Retina (tissue), 1 donor: ENCODE data around the gene GABBR2.

Source experiments
- DNase-seq: peaks from one replicate; pipeline ENCODE4 v3.0.0-alpha.2; 2016

GABBR2 gene

DNA sequence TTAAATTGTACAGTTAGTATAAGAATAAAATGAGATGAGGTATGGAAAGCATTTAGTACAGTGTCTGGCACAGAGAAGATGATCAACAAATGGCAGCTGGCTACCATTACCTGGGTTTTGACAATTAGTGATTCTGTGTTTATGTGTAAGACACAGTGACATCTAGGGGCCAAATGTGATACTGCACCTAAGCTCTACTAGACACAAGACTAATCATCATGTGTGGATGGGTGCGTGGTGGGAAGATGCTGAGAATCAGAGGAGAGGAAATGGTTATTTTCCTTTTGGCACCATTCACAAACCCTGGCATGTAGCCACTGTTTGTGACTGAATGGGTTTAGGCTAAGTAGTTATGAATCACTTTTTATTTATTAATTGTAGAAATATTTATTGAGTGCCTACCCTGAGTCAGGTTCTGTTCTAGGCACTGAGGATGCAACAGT is 343.5 kb downstream of the GABBR2 start:
- no peak for DNase-seq

DNA sequence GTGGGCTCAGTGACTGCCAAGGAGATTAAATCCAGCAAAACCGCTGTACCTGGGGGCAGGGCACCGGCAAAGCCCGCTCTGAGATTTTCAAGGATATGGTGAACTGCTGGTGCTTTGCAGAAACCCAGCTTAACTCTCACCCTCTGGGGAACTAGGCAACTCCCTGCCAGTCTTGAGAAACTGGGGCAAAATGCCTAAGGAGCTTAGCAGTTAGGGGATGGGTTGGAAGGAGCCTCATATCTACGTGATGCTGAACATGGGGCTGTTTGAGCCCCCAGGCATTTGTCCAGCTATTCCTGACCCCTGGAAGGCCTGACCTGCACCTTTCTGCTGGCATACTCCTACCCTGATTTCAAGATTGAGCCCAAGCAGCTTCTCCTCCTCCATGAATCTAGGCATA is 344.6 kb downstream of the GABBR2 start:
- no peak for DNase-seq

DNA sequence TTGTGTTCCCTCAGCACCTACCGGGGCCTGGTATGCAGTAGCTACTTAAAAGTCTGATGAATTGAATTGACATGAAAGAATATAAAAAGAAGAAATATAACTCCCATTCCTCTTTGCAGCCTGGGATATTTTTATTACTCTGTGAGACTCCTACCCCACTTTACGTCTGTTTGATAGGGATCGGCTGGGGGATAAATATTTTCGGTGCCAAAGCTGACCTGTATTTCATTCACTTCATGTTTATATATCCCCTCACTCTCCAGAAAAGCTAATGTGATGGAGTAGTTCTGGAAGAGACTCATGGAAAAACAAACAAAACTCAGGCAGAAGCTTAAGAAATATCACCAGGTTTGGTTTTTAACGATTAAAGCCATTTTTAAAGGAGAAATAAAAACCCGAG is 345.1 kb downstream of the GABBR2 start:
- DNase-seq: no peak

DNA sequence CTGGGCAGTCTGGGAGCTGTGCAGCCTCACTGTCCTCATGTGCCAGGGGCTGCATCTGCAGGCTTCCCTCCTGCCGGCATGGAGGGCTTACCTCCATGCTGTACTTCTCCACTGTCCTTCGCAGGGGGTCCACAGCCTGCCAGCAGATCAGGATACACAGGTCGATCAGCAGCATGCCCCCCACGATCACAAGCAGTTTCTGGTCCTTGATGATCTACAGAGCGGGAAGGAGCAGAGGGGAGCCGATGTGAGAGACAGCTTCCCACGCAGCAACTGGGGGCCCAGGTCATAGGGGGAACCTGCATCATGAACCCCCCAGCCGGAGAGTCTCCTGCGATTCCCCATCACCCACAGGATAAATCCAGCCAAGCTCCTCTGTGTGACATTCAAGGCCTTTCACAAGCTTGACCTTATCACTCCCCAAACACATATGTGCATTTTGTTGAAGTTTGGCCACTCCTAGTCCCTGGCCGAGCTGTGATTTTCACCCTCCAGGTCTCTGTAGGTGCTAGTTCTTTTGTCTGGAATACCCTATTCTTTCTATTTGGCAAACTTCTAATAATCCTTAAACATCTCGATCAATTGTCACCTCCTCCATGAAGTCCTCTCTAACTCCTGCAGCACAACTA is 346.0 kb downstream of the GABBR2 start:
- no peak for DNase-seq

DNA sequence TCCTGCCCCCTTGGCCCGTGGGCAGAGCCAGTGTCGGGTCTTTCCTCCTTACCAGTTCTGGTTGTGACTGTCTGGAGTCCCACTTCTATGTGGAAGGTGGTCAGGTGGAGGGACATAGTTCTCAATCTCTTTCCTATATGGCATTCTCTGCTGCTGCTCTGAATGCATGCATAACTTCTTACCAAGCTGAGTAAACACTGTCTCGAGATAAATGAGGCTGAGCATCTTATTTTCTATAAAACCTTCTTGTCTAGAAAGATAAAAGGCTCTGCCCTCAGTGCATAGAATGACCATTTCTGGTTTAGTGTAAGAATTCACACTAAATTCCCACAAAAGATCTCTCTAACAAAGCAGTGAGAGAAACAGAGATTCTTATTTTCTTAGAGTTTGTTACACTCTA is 347.1 kb downstream of the GABBR2 start:
- DNase-seq: no peak

DNA sequence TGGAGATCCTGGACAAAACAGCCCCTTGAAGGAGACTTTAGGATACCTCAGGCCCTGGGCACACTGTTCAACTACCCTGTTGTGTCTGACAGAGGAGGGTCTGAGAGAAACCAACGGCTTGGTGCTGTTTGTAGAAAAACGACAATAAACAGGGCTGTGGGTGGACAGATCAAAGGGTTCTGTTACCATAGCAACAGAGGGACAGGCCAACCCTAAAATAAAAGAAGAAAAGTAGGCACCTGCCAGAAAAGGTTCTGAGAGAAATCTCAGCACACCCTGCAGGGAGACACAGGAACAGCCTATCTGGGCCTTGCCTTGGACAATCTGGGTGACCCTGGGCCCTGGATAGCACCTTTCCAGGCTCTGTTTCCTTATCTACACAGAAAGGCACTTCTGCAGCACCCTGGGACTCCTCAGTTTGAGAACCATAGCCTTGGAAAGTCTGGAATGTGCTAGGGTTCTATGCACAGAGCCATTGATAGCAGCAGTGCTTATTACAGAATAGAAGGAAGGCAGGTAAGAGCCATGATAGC is 348.5 kb downstream of the GABBR2 start:
- DNase-seq: no peak

DNA sequence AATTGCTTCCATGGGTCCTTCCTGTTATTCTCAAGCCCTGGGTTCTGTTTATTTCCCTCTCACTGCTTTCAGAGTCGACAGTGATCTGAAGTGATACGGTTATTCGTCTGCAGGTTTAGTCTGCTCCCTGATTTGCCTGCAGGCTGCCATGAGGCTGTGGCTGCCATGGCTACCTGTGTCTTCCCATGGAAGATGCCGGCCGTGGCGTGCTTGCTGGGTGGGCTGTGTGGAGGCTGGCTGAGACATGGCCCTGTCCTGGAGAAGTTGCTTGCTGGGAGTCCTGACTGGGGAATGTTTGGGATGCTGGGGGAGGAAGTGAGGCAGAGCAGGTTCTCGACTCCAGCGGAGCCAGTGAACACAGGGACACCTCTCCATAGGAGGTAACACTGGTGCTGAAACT is 349.2 kb downstream of the GABBR2 start:
- DNase-seq: no peak

DNA sequence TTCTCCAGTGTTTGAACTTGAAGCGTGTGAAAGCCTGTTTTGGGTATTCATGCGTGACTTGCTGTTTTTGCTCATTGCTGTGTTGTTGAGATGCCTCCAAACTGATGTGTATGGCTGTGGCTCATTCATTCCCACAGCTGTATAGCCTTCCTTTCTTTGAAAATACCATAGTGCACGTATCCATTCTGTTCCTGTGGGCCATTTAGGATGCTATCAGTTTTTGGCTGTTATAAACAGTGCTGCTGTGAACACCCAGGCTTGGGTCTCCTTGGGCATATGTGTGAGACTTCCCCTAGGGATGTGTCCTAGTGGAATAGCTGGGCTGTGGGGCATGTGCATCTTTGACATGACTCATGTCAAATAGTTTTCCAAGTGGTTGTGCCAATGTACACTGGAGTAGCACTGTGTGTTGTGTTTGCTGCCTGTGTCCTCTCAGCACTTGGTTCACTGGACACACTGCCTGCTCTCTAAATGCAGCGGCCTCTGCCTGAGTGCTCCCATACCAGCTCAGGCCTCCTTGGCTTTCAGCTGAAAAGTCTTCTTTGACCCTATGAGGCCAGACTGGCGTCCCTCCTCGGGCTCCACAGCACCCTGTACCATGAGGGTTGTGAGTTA is 350.7 kb downstream of the GABBR2 start:
- DNase-seq: no peak

DNA sequence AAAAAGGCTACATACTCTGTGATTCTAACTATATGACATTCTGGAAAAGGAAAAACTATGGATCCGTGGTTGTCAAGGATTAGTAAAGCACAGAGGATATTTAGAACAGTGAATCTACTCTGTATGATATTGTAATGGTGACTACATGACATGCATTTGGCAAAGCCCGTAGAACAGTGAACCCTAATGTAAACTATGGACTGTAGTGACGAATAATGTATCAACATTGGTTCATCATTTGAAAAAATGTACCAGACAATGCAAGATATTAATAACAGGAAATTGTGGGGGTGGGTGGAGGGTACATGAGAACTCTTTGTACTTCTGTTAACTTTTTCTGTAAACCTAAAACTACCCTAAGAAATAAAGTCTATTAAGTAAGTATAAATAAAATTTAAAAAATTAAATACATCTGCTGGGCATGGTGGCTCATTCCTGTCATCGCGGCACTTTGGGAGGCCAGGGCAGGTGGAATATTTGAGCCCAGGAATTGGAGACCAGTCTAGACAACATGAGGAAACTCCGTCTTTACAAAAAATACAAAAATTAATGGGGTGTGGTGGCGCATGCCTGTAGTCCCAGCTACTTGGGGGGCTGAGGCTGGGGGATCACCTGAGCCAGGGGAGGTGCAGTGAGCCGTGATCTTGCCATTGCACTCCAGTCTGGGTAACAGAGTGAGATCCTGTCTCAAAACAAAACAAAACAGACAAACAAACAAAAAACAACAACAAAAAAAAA is 351.6 kb downstream of the GABBR2 start:
- no peak for DNase-seq

DNA sequence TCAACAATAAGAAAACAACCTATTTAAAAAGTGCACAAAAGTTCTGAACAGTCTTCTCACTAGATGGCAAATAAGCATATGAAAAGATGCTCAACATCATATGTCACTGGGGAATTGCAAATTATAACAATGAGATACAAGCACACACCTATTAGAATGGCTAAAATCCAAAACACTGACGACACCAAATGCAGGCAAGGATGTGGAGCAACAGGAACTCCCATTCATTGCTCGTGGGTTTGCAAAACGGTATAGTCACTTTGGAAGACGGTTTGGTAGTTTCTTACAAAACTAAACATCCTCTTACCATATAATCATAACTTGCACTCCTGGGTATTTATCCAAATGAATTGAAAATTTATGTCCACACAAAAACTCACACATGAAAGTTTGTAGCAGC is 352.4 kb downstream of the GABBR2 start:
- no peak for DNase-seq

DNA sequence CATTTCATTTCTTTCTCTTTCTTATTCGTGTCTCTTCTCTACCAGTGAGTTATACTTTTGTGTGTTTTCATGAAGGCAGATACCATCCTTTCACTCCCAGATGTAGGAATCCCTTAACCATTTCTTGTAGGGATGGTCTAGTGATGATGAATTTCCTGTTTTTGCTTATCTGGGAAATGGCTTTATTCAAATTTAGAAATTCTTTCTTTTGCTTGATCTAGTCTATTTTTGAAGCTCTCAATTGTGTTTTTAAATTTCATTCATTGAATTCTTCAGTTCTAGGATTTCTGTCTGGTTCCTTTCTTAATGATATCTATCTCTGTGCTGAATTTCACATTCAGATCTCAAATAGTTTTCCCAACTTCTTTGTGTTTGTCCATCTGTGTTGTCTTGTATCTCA is 357.4 kb downstream of the GABBR2 start:
- DNase-seq: no peak

DNA sequence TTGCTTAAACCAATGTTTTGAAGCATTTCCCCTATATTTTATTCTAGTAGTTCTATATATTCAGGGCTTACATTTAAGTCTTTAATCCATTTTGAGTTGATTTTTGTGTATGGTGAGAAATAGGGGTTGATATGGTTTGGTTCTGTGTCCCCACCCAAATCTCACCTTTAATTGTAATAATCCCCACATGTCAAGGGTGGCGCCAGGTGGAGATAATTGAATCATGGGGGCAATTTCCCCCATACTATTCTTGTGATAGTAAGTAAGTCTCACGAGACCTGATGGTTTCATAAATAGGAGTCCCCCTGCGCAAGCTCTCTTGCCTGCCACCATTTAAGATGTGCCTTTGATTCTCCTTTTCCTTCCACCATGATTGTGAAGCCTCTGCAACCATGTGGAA is 361.1 kb downstream of the GABBR2 start:
- no peak for DNase-seq

DNA sequence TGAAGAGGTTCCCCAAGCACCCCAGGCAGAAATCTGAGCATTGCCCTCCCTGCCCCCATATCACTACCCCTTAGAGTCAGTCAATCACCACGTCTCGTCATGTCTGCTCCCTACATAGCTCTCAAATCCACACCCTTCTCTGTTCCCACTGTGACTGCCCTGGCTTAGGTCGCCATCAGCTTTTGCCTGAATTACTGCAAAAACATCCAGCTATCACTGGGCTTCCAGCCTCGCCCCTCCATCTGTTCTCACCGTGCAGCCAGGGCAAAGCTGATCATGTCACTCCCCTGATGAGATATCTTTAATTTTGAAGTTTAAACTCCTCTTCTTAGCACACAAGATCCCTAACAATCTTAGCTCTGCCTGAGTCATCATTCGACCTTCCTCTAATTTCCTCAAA is 363.7 kb downstream of the GABBR2 start:
- DNase-seq: no peak

DNA sequence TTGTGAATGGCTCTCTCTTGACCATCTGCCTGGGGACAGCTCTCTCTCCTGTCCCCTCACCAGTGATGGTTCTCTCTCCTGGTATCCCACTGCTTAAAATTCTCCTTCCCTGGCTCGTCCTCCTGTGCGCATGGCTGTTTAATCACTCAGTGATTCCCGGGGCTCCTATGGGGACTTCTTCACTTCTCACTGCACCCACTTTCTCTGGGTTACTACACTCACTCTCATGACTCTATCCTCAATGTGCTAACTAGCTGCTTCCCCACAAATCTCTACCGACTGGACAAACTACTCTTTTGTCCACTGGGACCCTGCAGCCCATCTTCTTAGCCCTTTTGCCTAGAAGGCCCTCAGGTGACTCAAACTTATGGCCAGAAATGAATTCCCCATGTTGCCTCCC is 364.2 kb downstream of the GABBR2 start:
- no peak for DNase-seq

DNA sequence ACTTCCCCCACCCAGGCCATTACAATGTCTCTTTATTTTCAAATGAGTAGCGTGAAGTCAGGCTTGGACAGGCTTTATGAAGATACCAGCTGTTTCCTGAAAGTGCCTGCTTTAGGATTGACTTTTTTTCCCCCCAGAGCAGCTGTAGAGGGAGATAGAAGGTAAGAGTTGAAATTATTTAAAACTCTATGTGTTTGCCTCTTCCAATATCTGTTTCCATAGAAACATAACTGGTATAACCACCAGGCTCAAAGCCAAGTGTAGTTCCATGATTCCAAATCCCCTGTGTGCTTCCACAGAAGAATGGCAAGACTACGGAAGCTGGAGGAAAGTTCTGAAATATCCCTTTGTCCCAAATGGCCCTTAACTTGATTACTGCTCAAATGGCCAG is 365.9 kb downstream of the GABBR2 start:
- DNase-seq: no peak

DNA sequence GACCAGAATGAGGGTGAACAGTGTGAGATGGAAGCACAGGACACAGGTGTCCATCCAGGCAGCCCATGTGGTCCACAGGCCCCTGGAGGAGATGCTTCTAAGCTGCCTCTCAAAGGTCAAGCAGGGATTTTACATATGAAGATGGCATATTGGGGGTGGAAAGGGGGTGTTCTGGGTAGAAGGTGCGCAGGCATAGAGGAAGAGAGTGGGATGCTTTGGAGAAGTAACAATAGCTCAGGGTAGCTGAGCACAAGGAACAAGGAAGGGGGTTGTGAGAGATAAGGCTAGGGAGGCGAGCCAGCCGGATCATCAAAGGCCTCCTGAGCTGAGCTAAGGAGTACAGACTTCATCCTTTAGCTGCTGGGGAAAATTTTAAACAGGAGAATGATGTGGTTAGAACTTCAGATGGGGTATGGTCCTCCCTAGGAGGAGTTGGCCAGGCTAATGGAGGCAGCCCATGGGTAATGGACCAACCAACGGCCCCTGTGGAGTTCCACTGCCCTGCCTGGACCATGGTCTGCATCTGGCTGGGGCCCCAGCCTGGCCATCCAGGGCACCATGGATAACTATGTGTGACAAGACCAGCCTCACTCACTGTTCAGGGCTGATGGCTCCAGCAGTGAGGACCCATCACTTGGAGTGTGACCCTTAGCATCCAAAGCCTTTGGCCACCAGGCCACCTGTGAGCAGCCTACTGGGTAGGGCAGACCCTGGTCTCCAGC is 366.5 kb downstream of the GABBR2 start:
- DNase-seq: no peak

DNA sequence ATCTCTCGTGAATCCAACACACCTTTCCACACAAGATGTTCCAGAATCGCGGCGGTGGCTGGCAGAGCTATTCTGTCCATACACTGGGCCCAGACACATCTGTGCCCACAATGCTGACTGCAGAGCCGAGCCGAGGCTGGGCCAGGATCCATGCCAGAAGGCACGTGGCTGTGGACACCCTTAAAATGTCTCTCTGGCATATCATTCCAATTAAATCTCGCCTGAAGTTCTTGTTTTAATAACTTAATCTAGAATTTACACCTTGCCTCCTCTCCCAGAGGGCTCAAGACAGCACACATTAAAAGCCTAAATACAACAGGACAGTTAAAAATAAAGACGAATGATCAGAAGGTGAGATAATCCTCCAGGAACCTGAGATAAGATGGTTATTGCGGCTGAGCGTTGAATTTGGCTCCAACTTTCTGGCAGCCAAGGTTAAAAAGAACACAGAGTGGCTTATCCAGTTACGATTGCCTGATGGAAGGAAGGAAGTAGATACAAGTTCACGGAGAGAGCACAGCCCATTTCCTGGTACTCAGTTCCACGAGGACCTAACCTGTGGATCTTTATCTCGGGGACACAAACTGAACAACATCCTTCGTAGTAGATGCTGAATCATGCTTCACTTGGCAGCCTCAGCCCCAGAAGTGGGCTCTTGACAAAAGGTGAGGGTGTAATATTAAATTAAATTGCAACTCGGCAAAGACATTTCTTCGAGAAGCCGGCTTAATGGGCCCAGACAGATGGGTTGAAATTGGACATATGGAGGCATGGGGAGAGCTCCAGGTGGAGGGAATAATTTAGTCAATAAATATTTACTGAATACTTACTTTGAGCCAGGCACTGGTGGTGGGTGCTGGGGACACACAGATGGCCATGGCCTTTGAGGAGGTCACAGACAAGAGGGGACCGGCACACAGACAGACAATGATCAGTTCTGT is 367.3 kb downstream of the GABBR2 start:
- no peak for DNase-seq

DNA sequence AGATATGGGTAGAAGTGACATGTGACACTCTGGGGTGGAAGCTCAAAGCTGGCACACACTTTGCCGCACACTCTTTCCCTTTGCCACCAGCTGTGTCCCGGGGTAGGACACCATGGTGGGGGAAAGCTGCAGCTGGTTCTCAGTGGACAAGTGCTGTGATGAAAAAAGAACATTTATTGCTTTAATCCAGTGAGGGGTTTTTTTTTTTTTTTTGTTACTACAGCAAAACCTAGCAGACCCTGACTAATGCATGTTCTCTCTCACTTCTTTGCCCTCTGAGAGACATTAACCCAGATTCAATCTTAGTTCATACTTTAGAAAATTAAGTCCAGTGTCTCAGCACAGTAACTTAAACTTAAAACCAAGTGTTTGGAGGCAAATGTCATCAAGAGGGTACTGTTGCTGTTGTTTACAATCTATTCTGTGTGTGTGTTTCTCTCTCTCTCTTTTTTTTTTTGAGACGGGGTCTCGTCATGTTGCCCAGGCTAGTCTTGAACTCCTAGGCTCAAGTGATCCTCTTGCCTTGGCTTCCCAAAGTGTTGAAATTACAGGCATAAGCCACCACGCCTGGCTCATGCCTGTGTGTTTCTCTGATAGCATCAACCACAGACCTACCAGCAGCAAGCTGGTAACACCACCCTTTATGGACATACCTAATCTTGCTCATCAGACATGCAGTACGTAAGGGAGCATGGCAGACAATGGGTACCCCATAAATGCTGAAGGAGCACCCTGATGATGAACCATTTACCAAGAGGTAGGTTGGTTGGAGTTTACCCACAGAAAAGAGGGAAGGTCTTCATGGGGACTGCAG is 368.5 kb downstream of the GABBR2 start:
- DNase-seq: no peak

DNA sequence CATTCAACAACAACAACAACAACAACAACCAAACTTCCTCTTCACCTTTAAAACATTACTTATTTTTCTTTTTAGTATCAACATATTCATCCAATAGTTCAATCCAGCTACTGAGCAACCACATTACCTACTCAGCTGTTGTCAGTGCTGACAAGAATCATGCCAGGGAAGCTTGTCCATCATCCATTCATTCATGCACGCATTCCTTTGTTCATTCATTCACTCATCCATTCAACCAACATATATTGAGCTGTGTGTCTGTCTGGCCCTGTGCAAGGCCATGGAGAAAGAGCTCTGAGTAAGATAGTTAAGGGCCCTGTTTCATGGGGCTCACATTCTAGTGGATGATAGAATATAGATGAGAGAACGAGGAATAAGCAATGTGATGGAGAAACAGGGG is 373.1 kb downstream of the GABBR2 start:
- no peak for DNase-seq

DNA sequence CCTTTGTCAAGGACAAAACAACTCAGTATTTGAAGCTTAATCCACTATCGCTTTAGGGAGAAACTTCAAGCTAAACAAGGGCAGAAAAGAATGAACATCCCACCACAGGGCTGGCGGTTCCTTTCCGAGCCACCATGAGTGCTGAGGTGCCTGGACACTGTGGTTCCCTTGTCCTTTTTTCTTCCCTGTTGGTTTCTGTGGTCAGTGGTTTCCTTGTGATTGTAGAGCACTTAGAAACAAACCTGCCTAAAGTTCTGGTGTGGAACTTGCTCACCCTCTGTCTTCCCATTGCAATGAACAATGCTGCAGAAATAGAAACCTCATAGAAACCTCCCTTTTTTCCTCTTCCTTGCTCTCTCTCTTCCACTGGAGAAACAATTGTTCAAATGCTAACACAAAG is 373.9 kb downstream of the GABBR2 start:
- DNase-seq: no peak
